ENCODE results near the gene FANCL. TPM values are rescaled to one million over a fixed set of nuclear protein-coding genes. Genes with fewer than 3 reads are reported as not detected.

The FANCL gene
- total RNA-seq, 1 experiment from 2014 or later = 25.7 TPM

GRCh38 chr2:58235170-58235569 lies 6.0 kb downstream of the FANCL start:
- H3K36me3 ChIP-seq (ENCODE audit: control insufficient read depth, insufficient read depth, low read length) = no peaks in the 10 kb centered on the region
- no peaks in the 10 kb centered on the region for H3K27me3 ChIP-seq (ENCODE audit: control insufficient read depth, insufficient read depth, low read length)
- TF ChIP-seq CTCF (IDR thresholded peaks at IDR 0.05) (no peak), TCF7L2 (IDR thresholded peaks at IDR 0.05; ENCODE audit: low read depth, low read length) (no peak), SIN3A (IDR thresholded peaks at IDR 0.05; ENCODE audit: borderline replicate concordance, insufficient read depth, low read depth, low read length) (no peak), POLR2AphosphoS5 (IDR thresholded peaks at IDR 0.05; ENCODE audit: low read depth, low read length) (no peak)
- intact Hi-C loops (cut with micrococcal nuclease; ENCODE audit: unreplicated experiment) = no loop called here
- ChIA-PET POLR2A (interaction anchor here (0.7 kb wide), 1 partner anchor 19 kb away, joined by 3 read pairs; no protein-coding TSS in a partner anchor), CTCF (no interaction called here)
- BruUV-seq (replicated peaks) = no TSS peak
- H3K4me3 ChIP-seq (ENCODE audit: low read depth in 2 of 2, low read length in 2 of 2) = no peak overlapping the region
- in situ Hi-C loops (cut with HindIII; ENCODE audit: low pct_unique_long_range_greater_than_20kb, low sequenced_read_pairs) = no loop called here
- H3K27ac ChIP-seq (ENCODE audit: low read length) = no peak overlapping the region
- ATAC-seq = no peak
- no peaks in the 10 kb centered on the region; the same call in 1 of the 2 replicates for H3K9me3 ChIP-seq (ENCODE audit: control insufficient read depth, insufficient read depth, low read depth, low read length)
- peaks cover 18% of the 10 kb centered on the region; the same call in 1 of the 2 replicates for H3K4me1 ChIP-seq (ENCODE audit: control insufficient read depth, insufficient read depth, low read length)
- DNase-seq (ENCODE audit: low read depth, low spot score) = no peak

- no peaks in the 10 kb centered on the region for H3K4me1 ChIP-seq (ENCODE audit: control insufficient read depth, insufficient read depth, low read length)
- H3K27ac ChIP-seq (ENCODE audit: low read length) = no peak overlapping the region
- POLR2A ChIA-PET = no interaction called here
- in situ Hi-C loops (cut with HindIII; ENCODE audit: low pct_unique_long_range_greater_than_20kb, low sequenced_read_pairs) (no loop called here), intact Hi-C loops (cut with micrococcal nuclease; ENCODE audit: unreplicated experiment) (no loop called here)
- H3K27me3 ChIP-seq (ENCODE audit: control insufficient read depth, insufficient read depth, low read length) = no peaks in the 10 kb centered on the region
- H3K4me3 ChIP-seq (ENCODE audit: low read depth in 2 of 2, low read length in 2 of 2) = no peak overlapping the region
- H3K9me3 ChIP-seq (ENCODE audit: control insufficient read depth, insufficient read depth, low read depth, low read length) = no peaks in the 10 kb centered on the region
- peaks cover 5% of the 10 kb centered on the region; the same call in 1 of the 2 replicates for H3K36me3 ChIP-seq (ENCODE audit: control insufficient read depth, insufficient read depth, low read length)
- BruUV-seq (replicated peaks) = no TSS peak
- no peak for ATAC-seq
- no peak for TF ChIP-seq TCF7L2 (IDR thresholded peaks at IDR 0.05; ENCODE audit: low read depth, low read length)
- CTCF ChIA-PET = no interaction called here
- DNase-seq (ENCODE audit: low read depth, low spot score) = no peak
These were observed 12.8 kb downstream of the FANCL start for GRCh38 chr2:58228299-58228698.

- no TSS peak for BruUV-seq (replicated peaks)
- CTCF ChIA-PET = no interaction called here
- no peak for ATAC-seq
- no peaks in the 10 kb centered on the region for H3K9me3 ChIP-seq (ENCODE audit: control insufficient read depth, insufficient read depth, low read depth, low read length)
- H3K4me1 ChIP-seq (ENCODE audit: control insufficient read depth, insufficient read depth, low read length) = no peaks in the 10 kb centered on the region
- DNase-seq (ENCODE audit: low read depth, low spot score) = no peak
- POLR2A ChIA-PET = interaction anchor here (0.6 kb wide), 1 partner anchor 1360 kb away, joined by 3 read pairs; no protein-coding TSS in a partner anchor
- TF ChIP-seq SIN3A (IDR thresholded peaks at IDR 0.05; ENCODE audit: borderline replicate concordance, insufficient read depth, low read depth, low read length) = no peak
- no peak for TF ChIP-seq CTCF (IDR thresholded peaks at IDR 0.05)
- TF ChIP-seq POLR2AphosphoS5 (IDR thresholded peaks at IDR 0.05; ENCODE audit: low read depth, low read length) = no peak
- TF ChIP-seq REST (IDR thresholded peaks at IDR 0.05; ENCODE audit: insufficient read depth in 1 of 2, low read depth in 2 of 2, low read length in 1 of 2) = no peak
- TF ChIP-seq TCF7L2 (IDR thresholded peaks at IDR 0.05; ENCODE audit: low read depth, low read length) = no peak
- no peak overlapping the region for H3K27ac ChIP-seq (ENCODE audit: low read length)
- in situ Hi-C loops (cut with HindIII; ENCODE audit: low pct_unique_long_range_greater_than_20kb, low sequenced_read_pairs) (no loop called here), intact Hi-C loops (cut with micrococcal nuclease; ENCODE audit: unreplicated experiment) (no loop called here)
- H3K4me3 ChIP-seq (ENCODE audit: low read depth in 2 of 2, low read length in 2 of 2) = no peak overlapping the region
- no peaks in the 10 kb centered on the region for H3K27me3 ChIP-seq (ENCODE audit: control insufficient read depth, insufficient read depth, low read length)
- H3K36me3 ChIP-seq (ENCODE audit: control insufficient read depth, insufficient read depth, low read length) = peaks cover 5% of the 10 kb centered on the region; the same call in 1 of the 2 replicates
These were observed 13.8 kb downstream of the FANCL start for GRCh38 chr2:58227171-58227917.
